ENCODE results near the gene HDAC4.

HDAC4 gene

DNA sequence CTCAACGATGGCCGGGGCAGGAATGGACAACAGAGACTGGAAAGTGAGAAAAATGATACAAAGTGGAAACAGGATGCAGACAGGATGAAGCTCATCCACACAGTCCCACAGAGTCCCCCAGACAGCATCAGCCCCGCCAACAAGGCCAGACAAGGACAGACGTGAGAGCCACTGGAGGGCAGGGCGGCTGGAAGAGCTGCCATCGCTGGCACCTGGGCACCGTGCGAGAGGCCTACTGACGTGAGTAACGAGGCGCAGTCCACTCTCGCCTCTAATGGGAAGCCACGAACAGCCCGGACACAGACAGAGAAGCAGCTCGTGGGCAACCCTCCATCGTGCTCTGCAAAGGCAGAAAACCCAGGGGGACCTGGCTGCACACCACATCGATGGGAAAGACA, 17.1 kb downstream of the HDAC4 start:
- DNase-seq (ENCODE audit: low spot score), result no peak

- DNase-seq (ENCODE audit: low spot score), result no peak
Observed at GRCh38 chr2:239383036-239383758, 17.6 kb downstream of the HDAC4 start.

DNA sequence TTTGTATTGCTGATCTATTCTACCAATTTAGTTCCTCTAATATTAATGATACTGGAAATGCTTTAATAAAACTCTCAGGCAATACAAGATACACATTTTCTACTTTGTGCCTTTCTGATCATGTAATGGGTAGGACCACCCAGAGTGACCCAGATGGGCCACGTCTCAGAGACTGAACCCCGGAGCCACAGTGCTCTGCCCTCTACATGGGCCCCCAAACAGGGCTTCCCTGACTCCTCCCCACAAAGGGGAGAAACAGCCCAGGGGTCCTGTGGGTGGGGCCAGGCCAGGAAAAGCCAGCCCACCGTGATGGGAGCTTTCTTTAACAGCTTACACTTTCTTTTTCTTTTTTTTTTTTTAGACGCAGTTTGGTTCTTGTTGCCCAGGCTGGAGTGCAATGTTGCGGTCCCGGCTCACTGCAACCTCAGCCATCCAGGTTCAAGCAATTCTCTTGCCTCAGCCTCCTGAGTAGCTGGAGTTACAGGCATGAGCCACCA, 18.4 kb downstream of the HDAC4 start:
- DNase-seq (ENCODE audit: low spot score), result no peak

DNA sequence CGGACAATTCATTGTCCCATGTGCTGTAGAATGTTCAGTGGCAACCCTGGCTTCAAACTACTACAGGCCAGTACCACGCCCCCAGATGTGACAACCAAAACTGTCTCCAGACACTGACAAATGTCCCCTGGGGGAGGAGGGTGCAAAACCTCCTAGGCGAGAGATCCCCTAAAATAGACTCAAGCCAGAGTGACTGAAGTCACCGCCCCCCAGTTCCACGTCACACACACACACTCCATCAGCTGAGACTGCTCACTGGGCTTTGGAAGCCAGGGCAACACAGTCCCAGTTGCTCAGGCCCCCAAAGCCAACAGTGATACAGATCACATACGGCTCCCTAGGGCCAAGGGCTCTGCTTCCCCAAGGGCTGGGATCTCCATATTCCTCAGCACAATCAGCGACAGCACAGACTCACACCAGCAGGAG, 19.1 kb downstream of the HDAC4 start:
- DNase-seq (ENCODE audit: low spot score), result no peak

GRCh38 chr2:239380831-239381708, 19.8 kb downstream of the HDAC4 start:
- DNase-seq (ENCODE audit: low spot score), result no peak

DNA sequence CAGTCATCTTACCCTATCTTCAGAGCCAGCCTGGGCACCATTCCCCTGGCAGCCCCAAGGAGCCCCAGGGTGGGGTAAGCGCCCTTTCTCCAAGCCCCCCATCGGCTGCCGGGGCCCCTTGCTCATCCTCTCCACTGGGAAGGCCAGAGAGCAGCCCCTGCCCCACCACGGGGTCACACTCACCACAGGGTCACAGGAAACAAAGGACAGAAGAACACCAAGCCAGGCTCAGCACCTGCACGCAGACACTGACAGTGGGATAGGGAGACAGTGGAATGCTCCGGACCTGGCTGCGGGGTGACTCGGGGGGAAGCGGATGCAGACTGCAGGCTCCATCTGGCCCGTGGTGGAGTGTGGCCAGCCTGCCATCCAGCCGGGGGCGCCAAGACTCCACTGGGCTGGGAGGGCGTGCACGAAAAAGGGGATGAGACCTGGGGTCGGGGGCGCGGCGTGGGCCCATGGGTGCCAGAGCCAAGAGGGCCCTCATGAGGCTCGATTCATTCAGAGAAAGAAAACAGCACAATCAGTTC, 21.1 kb downstream of the HDAC4 start:
- DNase-seq (ENCODE audit: low spot score), result no peak

GRCh38 chr2:239378918-239379640, 21.7 kb downstream of the HDAC4 start:
- no peak for DNase-seq (ENCODE audit: low spot score)

- no peak for DNase-seq (ENCODE audit: low spot score)
Observed at GRCh38 chr2:239378021-239378917, 22.6 kb downstream of the HDAC4 start.

- DNase-seq (ENCODE audit: low spot score), result no peak
Observed at GRCh38 chr2:239377591-239377990, 23.2 kb downstream of the HDAC4 start.

- DNase-seq (ENCODE audit: low spot score), result no peak
Observed at GRCh38 chr2:239376942-239377531, 23.8 kb downstream of the HDAC4 start.

GRCh38 chr2:239376351-239376750, 24.5 kb downstream of the HDAC4 start:
- DNase-seq (ENCODE audit: low spot score), result no peak

GRCh38 chr2:239375278-239376061, 25.4 kb downstream of the HDAC4 start:
- no peak for DNase-seq (ENCODE audit: low spot score)

GRCh38 chr2:239374896-239375277, 25.9 kb downstream of the HDAC4 start:
- no peak for DNase-seq (ENCODE audit: low spot score)

DNA sequence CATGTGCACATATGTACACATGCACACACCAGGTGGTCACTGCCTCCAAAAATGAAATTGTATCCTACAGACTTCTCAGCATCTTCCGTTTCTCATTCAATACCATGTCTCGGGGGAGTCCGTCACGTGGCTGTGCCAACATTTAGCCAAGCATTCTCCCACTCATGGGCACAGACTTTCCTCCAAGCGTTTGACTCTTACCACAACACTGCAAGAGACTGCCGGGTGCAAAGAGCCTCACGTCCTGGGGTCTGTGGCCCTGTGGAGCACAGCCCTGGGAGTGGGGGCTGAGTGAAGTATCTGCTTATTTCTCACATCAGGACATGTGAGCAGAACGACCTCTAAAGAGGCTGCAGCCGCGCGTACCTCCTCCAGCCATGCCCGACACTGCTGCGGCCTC, 28.0 kb downstream of the HDAC4 start:
- no peak for DNase-seq (ENCODE audit: low spot score)

GRCh38 chr2:239371726-239372686, 28.8 kb downstream of the HDAC4 start:
- no peak for DNase-seq (ENCODE audit: low spot score)

GRCh38 chr2:239370876-239371725, 29.7 kb downstream of the HDAC4 start:
- DNase-seq (ENCODE audit: low spot score), result no peak

DNA sequence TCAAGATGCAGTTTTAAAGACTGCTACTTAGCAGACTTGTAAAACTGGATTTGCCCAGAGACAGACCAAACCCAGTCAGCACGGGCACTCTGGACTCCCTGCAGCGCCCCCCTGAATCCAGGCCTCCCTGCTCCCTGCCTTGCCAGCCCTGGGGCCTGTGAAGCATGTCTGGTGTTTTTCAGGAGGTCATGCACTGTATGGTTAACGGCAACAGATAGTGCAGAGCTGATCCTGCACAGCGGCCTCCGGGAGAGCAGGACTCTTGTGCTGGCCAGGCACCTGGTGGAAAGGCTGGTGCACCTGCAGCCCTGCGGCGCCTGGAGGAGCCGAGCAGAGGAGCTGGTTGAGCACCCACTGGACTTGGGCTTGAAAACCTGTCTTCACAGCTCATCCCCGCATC, 30.4 kb downstream of the HDAC4 start:
- no peak for DNase-seq (ENCODE audit: low spot score)

GRCh38 chr2:239369631-239370161, 31.1 kb downstream of the HDAC4 start:
- DNase-seq (ENCODE audit: low spot score), result no peak
